Prostate gland (tissue), 2 donors: ENCODE data around the gene FCN3.

Source experiments
- POLR2A ChIP-seq: fragments of 450-650 bp; IDR thresholded peaks from one replicate; pipeline ENCODE4 v1.6.1; 2016; ENCODE audit warnings: antibody characterized with exemption, mild to moderate bottlenecking
- POLR2AphosphoS5 ChIP-seq: sonication (generic); formaldehyde crosslinking; IDR thresholded peaks from one replicate; pipeline ENCODE4 v1.6.1; 2017; ENCODE audit warnings: antibody characterized with exemption
- TF ChIP-seq, protein P1 (sequence below), 4 experiments: fragments of 200-600 bp in 2 of 4; fragments of 450-650 bp in 2 of 4; sonication (generic) in 2 of 4; IDR thresholded peaks; 1 replicate in 3 of 4; 2 replicates in 1 of 4; pipeline ENCODE4 v1.5.1; 2016 to 2019; ENCODE audit warnings: antibody characterized with exemption in 4 of 4, mild to moderate bottlenecking in 2 of 4, moderate library complexity in 2 of 4

DNA sequence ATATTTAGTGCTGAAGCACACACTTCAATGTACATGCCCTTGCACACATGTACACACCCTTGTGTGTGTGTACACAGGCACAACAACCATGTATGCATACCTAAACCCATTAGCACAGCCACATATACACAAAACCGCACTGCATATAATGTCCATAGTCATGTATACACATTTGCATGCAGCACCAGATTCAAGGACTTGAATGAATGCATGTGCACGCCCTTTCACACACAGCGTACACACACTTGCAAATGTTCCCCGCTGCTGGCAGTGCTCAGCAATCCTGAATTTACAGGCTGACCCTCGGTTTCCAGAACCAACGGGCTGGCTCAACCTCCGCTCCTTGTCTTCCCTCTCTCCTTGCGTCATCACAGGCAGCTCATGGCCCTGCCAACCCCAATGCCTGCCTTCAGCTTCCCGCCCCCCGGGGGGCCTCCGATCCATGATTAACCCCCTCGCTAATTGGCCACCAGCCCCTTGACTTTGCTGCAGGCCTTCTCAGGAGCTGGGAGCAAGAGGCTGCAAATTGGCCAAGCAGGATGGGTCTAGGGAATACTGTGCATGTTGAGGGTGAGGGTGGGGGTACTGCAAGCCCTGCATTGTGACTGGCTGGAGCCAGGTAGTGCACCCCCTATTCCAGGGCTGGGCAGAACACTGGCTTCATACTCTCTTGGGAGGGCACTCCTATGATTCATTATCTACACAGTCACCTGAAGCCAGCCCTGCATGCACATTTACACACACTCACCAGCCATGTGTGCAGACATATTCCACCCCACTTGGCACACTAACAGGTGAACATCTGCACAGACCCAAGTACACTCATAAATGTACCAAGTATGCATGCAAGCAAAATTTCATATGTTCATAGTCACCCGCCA is 25.7 kb upstream of the FCN3 start:
- TF ChIP-seq, protein P1, sequence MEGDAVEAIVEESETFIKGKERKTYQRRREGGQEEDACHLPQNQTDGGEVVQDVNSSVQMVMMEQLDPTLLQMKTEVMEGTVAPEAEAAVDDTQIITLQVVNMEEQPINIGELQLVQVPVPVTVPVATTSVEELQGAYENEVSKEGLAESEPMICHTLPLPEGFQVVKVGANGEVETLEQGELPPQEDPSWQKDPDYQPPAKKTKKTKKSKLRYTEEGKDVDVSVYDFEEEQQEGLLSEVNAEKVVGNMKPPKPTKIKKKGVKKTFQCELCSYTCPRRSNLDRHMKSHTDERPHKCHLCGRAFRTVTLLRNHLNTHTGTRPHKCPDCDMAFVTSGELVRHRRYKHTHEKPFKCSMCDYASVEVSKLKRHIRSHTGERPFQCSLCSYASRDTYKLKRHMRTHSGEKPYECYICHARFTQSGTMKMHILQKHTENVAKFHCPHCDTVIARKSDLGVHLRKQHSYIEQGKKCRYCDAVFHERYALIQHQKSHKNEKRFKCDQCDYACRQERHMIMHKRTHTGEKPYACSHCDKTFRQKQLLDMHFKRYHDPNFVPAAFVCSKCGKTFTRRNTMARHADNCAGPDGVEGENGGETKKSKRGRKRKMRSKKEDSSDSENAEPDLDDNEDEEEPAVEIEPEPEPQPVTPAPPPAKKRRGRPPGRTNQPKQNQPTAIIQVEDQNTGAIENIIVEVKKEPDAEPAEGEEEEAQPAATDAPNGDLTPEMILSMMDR (IDR thresholded peaks at IDR 0.05): no peak
- TF ChIP-seq POLR2A (no peak), POLR2AphosphoS5 (no peak)
